Esophagus squamous epithelium (tissue), 4 donors: ENCODE data around the gene NUP155.

Experiments
- CTCF ChIP-seq, 6 experiments: fragments of 450-650 bp in 4 of 6; fragments of 200-600 bp in 2 of 6; sonication (generic) in 2 of 6; IDR thresholded peaks; one replicate each; pipeline ENCODE4 v1.5.1; 2016 to 2019; ENCODE audit warnings: antibody characterized with exemption in 6 of 6, mild to moderate bottlenecking in 4 of 6, moderate library complexity in 4 of 6
- POLR2A ChIP-seq, 4 donors: fragments of 450-650 bp; IDR thresholded peaks; one replicate each; pipeline ENCODE4 v1.6.1; 2017; ENCODE audit warnings: antibody characterized with exemption in 4 of 4, mild to moderate bottlenecking in 4 of 4, moderate library complexity in 3 of 4

GRCh38 chr5:37272511-37272910 lies 98.4 kb downstream of the NUP155 start:
- TF ChIP-seq CTCF (IDR thresholded peaks at IDR 0.05) (no peak), POLR2A (IDR thresholded peaks at IDR 0.05) (no peak)
